ENCODE data around the gene THNSL1.

The THNSL1 gene

GRCh38 chr10:25061125-25061524, 44.7 kb downstream of the THNSL1 start:
- DNase-seq: no peak

- DNase-seq: no peak
Measured at GRCh38 chr10:25061711-25062449, 45.5 kb downstream of the THNSL1 start.

- DNase-seq: no peak
Measured at GRCh38 chr10:25063157-25063556, 46.7 kb downstream of the THNSL1 start.

- DNase-seq: no peak
Measured at GRCh38 chr10:25063644-25064043, 47.2 kb downstream of the THNSL1 start.

- no peak for DNase-seq
Measured at GRCh38 chr10:25064401-25064800, 48.0 kb downstream of the THNSL1 start.

GRCh38 chr10:25065761-25066476, 49.5 kb downstream of the THNSL1 start:
- no peak for DNase-seq

- DNase-seq: no peak
Measured at GRCh38 chr10:25068152-25069058, 52.0 kb downstream of the THNSL1 start.

GRCh38 chr10:25071227-25071626, 54.8 kb downstream of the THNSL1 start:
- DNase-seq: no peak

GRCh38 chr10:25072786-25073185, 56.4 kb downstream of the THNSL1 start:
- no peak for DNase-seq

GRCh38 chr10:25075825-25076224, 59.4 kb downstream of the THNSL1 start:
- no peak for DNase-seq

Measured in activated CD4-positive, alpha-beta T cell treated with anti-CD3 and anti-CD28 coated beads for 1 hour (primary cell).